Neural crest cell (in vitro differentiated cells): ENCODE measurements around the gene SMLR1. TPM values are rescaled to one million over a fixed set of nuclear protein-coding genes. Genes with fewer than 3 reads are reported as not detected.
"Not testable (repeated sequence)": the region's sequence is repeated elsewhere in the genome, so short reads cannot be mapped to it uniquely, and the experiment has no call there.

Source experiments
- DNase-seq: peaks from one replicate; pipeline ENCODE4 v3.0.0; 2021; ENCODE audit warnings: low read depth, mixed read lengths, low spot score
- H3K27ac Mint-ChIP-seq: one replicate; pipeline ENCODE4 v1.8.0; 2021; ENCODE audit warnings: mild to moderate bottlenecking, mixed read lengths; ENCODE audit not compliant: unreplicated experiment
- H3K27me3 Mint-ChIP-seq: 2 replicates; pipeline ENCODE4 v1.8.0; 2021; ENCODE audit warnings: low read depth, mild to moderate bottlenecking, mixed read lengths
- H3K36me3 Mint-ChIP-seq: 2 replicates; pipeline ENCODE4 v1.8.0; 2021; ENCODE audit warnings: low read depth, mild to moderate bottlenecking, mixed read lengths
- H3K4me1 Mint-ChIP-seq: 2 replicates; pipeline ENCODE4 v1.8.0; 2021; ENCODE audit warnings: mixed read lengths
- H3K4me3 Mint-ChIP-seq: one replicate; pipeline ENCODE4 v1.8.0; 2021; ENCODE audit warnings: mild to moderate bottlenecking, mixed read lengths
- H3K9me3 Mint-ChIP-seq: 2 replicates; pipeline ENCODE4 v1.8.0; 2021; ENCODE audit warnings: mixed read lengths
- CTCF ChIP-seq: fragments of 200-600 bp; sonication (generic); conservative IDR thresholded peaks from 2 replicates; pipeline ENCODE4 v1.5.0; 2021; ENCODE audit warnings: antibody characterized with exemption, mild to moderate bottlenecking
- total RNA-seq: library from RNA; stranded (reverse); gene quantifications from 2 replicates; pipeline ENCODE4 v1.2.1, GENCODE V29; 2021

Gene SMLR1
- total RNA-seq, 1 donor from 2014 or later: not detected

DNA sequence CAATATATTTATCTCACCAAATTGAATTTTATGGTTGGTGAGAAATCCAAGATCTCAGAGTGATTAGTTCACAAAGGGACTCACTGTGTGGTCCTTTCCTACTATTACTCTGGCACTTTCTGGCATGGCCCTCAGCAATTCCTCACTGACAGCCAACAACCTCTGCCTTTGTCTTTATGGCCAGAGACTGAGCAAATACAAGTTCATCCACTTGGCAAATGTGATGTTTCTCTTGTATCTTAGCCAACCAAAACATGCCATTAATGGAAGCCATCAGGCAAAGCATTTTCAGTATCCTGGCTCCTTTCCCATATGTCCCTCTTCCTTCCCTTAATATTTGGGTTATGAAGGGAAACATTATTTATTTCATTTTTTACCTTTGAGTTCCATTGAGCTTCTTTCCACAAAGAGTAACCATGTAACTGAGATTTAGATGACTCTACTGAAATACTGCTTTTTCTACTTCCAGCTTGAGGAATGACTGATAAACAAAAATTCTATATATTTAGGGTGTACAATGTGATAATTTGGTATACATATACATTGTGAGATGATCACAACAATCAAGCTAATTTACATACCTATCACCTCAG is 30.8 kb upstream of the SMLR1 start:
- H3K4me1 Mint-ChIP-seq: peaks cover 5% of the 10 kb centered on the region
- H3K36me3 Mint-ChIP-seq: peaks cover 8% of the 10 kb centered on the region
- H3K4me3 Mint-ChIP-seq: no peak overlapping the region
- H3K27ac Mint-ChIP-seq: no peak overlapping the region
- no peak for TF ChIP-seq CTCF
- H3K27me3 Mint-ChIP-seq: no peaks in the 10 kb centered on the region
- peaks cover 12% of the 10 kb centered on the region for H3K9me3 Mint-ChIP-seq
- DNase-seq: no peak

- no peak for TF ChIP-seq CTCF
- H3K9me3 Mint-ChIP-seq: peaks cover 12% of the 10 kb centered on the region
- H3K4me1 Mint-ChIP-seq: peaks cover 5% of the 10 kb centered on the region
- H3K27me3 Mint-ChIP-seq: no peaks in the 10 kb centered on the region
- no peak overlapping the region for H3K27ac Mint-ChIP-seq
- no peak overlapping the region for H3K4me3 Mint-ChIP-seq
- peaks cover 11% of the 10 kb centered on the region for H3K36me3 Mint-ChIP-seq
- no peak for DNase-seq
These were observed 30.1 kb upstream of the SMLR1 start for GRCh38 chr6:130797061-130797460.

DNA sequence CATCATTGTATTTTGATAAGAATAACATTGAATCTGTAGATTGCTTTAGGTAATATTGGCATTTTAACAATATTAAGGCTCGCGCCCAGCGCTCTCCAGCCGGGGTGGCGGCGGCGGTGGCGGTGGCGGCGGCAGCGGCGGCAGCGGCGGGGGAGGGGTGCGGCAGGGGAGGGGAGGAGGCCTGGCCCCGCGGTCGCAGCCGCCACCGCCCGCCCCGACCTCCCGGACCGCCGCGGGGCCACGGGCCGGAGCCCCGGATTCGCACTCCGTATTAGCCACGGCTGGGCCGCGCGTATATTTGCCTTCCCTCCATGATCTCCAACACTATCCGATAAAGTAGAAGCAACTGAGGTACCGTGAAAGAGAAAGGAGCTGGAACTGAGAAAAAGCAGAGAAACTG is 25.8 kb upstream of the SMLR1 start:
- not testable (repeated sequence) for H3K4me3 Mint-ChIP-seq, H3K4me1 Mint-ChIP-seq, DNase-seq, H3K27me3 Mint-ChIP-seq, H3K27ac Mint-ChIP-seq
- Mint-ChIP-seq H3K36me3 (peaks cover 17% of the 10 kb centered on the region), H3K9me3 (peaks cover 15% of the 10 kb centered on the region)

DNA sequence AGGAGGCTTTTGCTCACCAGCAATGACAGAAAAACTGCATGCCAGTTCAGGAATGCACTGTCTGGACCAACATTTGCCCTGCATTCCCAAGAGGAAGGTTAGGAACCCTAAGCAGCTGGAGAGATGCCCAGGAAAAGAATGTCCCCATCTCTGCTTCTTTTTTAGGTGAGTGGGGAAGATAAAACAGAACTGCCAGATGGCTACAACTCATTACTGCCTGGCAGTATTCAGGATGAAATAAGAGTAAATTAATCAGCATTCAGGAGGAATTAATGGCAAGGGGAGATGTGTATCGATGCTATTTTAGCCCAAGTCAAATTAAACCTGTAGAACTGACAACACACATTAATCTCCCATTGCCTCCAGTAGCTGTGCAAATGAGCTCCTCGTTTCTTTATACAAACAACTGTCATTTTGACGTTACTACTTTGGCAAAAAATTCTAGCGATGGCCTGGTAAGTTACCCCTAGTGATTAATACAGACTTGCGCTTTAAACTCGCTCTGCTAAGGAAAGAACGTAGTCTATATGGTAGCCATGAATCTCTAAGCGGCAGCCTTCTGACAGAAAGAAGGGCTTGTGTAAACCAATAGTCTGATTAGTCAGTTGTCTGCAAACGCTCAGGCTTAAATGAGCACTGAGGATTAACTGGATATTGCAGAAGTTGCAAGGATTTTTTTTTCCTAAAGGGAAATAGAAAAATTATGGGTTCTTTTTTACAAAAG is 16.7 kb upstream of the SMLR1 start:
- Mint-ChIP-seq H3K4me1 (no peaks in the 10 kb centered on the region), H3K27ac (no peak overlapping the region), H3K9me3 (no peaks in the 10 kb centered on the region), H3K27me3 (no peaks in the 10 kb centered on the region), H3K36me3 (no peaks in the 10 kb centered on the region), H3K4me3 (no peak overlapping the region)
- no peak for DNase-seq
- TF ChIP-seq CTCF: no peak

GRCh38 chr6:130811932-130812331 is 15.3 kb upstream of the SMLR1 start:
- Mint-ChIP-seq H3K9me3 (no peaks in the 10 kb centered on the region), H3K36me3 (no peaks in the 10 kb centered on the region), H3K27me3 (no peaks in the 10 kb centered on the region), H3K27ac (no peak overlapping the region), H3K4me1 (no peaks in the 10 kb centered on the region), H3K4me3 (no peak overlapping the region)
- no peak for TF ChIP-seq CTCF
- no peak for DNase-seq

DNA sequence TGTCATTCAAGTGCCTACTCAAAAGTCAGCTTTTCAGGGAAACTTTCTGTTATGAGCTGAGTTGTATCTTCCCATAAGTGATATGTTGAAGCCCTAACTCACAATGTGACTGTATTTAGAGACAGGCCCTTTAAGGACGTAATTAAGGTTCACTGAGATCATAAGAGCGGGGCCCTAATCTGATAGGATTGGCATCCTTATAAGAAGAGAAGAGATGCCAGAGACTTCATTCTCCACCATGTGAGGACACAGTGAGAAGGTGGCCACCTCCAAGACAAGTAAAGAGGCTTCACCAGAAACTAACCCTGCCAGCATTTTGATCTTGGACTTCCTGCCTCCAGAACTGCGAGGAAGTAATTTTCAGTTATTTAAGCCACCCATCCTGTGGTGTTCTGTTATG is 12.7 kb upstream of the SMLR1 start:
- no peaks in the 10 kb centered on the region for H3K4me1 Mint-ChIP-seq
- peaks cover 10% of the 10 kb centered on the region for H3K9me3 Mint-ChIP-seq
- H3K27ac Mint-ChIP-seq: no peak overlapping the region
- H3K27me3 Mint-ChIP-seq: no peaks in the 10 kb centered on the region
- DNase-seq: no peak
- H3K36me3 Mint-ChIP-seq: peaks cover 9% of the 10 kb centered on the region
- TF ChIP-seq CTCF: no peak
- H3K4me3 Mint-ChIP-seq: no peak overlapping the region
